ENCODE data around the gene TWF2. TPM values are rescaled to one million over a fixed set of nuclear protein-coding genes. Genes with fewer than 3 reads are reported as not detected.
A peak's percentile ranks its signal among the peaks of the same experiment; 100 is the strongest.

TWF2 gene
- total RNA-seq, 1 donor from 2014 or later: 50.4 TPM

GRCh38 chr3:52281981-52282801 is 43.2 kb upstream of the TWF2 start:
- intact Hi-C loops (cut with DNase I): no loop called here
- H3K36me3 ChIP-seq: no peaks in the 10 kb centered on the region
- H3K4me1 ChIP-seq: peaks cover 17% of the 10 kb centered on the region
- peak overlapping the region; percentile 25 for H3K27ac ChIP-seq
- no peaks in the 10 kb centered on the region for H3K27me3 ChIP-seq
- DNase-seq: peak; percentile 12
- no peaks in the 10 kb centered on the region for H3K9me3 ChIP-seq
- H3K4me3 ChIP-seq: no peak overlapping the region
- ATAC-seq: no peak
- TF ChIP-seq CTCF (IDR thresholded peaks at IDR 0.05): no peak

DNA sequence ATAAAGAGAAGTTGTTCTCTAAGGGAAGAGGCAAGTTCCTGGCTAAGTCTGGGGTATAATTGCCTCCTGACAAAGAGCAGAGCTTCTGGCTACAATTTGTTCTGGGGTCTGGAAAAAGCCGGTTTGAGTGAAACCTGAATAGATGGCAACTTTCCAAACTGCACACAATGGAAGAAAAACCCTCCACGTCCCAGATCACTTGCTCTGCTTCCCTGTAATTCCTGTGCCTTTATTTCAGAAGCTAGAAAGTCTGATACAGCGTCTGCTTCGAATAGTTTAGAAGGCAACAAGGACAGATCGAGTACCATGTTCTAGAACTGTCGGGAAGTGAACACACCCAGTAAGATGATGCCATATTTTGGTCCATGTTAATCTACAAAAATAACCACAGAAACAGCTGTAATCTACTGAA is 41.1 kb upstream of the TWF2 start:
- Histone ChIP-seq H3K4me3 (no peak overlapping the region), H3K4me1 (peaks cover 31% of the 10 kb centered on the region), H3K36me3 (no peaks in the 10 kb centered on the region), H3K27ac (peak overlapping the region; percentile 97), H3K27me3 (no peaks in the 10 kb centered on the region), H3K9me3 (no peaks in the 10 kb centered on the region)
- ATAC-seq (no peak), DNase-seq (no peak)
- intact Hi-C loops (cut with DNase I): no loop called here
- no peak for TF ChIP-seq CTCF (IDR thresholded peaks at IDR 0.05)

- ATAC-seq (no peak), DNase-seq (no peak)
- TF ChIP-seq CTCF (IDR thresholded peaks at IDR 0.05): no peak
- Histone ChIP-seq H3K36me3 (peaks cover 3% of the 10 kb centered on the region), H3K27me3 (no peaks in the 10 kb centered on the region), H3K4me3 (peak overlapping the region; percentile 77), H3K9me3 (no peaks in the 10 kb centered on the region), H3K27ac (peak overlapping the region; percentile 97), H3K4me1 (peaks cover 36% of the 10 kb centered on the region)
- intact Hi-C loops (cut with DNase I): no loop called here
These were observed 40.6 kb upstream of the TWF2 start for GRCh38 chr3:52279596-52279995.

DNA sequence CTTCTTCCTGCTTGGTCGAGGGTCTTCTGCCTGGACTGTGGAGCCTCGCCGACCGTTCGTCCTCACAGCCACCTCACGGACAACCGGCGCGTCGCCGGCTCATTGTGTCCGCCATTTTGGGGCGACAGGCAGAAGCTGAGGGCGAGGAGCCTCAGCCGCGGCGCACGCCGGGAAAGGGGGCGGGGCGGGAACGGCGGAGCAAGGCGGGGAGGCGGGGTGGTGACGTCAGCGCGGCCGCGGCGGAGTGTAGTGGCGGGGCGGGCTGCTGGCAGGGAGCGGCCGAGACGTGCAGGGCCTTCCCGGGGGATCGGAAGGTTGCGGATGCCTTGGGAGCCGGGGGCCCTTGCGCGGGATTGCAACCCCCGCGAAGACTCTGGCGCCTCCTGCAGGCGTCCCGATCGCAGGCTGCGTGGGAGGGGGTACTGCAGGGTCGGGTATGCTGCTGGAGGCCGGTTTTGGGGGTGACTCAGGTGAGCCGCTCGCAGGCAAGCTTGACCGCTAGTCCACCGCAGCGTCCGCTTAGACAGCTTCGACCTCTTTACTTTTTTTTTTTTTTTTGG is 39.6 kb upstream of the TWF2 start, which contains the start of gene WDR82:
WDR82 (minus strand) TSS at position 140 of the 560 bp plus-strand sequence. CDS start 288 bp downstream, outside the sequence.
- intact Hi-C loops (cut with DNase I): no loop called here
- H3K4me1 ChIP-seq: peaks cover 46% of the 10 kb centered on the region

GRCh38 chr3:52277972-52278509 is 39.1 kb upstream of the TWF2 start:
- intact Hi-C loops (cut with DNase I): no loop called here

More for the DNA sequence above, 39.6 kb upstream of the TWF2 start, which contains the start of gene WDR82:
- Histone ChIP-seq H3K27ac (peak within 1 kb of the TSS; percentile 97), H3K36me3 (peaks cover 7% of the 10 kb centered on the region), H3K9me3 (no peaks in the 10 kb centered on the region), H3K27me3 (no peaks in the 10 kb centered on the region), H3K4me3 (peak within 1 kb of the TSS; percentile 77)
- TF ChIP-seq CTCF (IDR thresholded peaks at IDR 0.05): peak; percentile 48
- DNase-seq: peak; percentile 99
- peak; percentile 98 for ATAC-seq

More at GRCh38 chr3:52277972-52278509, 39.1 kb upstream of the TWF2 start:
- ATAC-seq (peak; percentile 84), DNase-seq (no peak)
- peak; percentile 45 for TF ChIP-seq CTCF (IDR thresholded peaks at IDR 0.05)
- H3K4me1 ChIP-seq: peaks cover 52% of the 10 kb centered on the region
- no peaks in the 10 kb centered on the region for H3K9me3 ChIP-seq
- peaks cover 7% of the 10 kb centered on the region for H3K36me3 ChIP-seq
- H3K4me3 ChIP-seq: peak overlapping the region; percentile 77
- H3K27me3 ChIP-seq: no peaks in the 10 kb centered on the region
- peak overlapping the region; percentile 97 for H3K27ac ChIP-seq
